ENCODE data around the gene SURF2.
A peak's percentile ranks its signal among the peaks of the same experiment; 100 is the strongest.
"Not testable (repeated sequence)": the region's sequence is repeated elsewhere in the genome, so short reads cannot be mapped to it uniquely, and the experiment has no call there.

SURF2 gene

GRCh38 chr9:133359399-133360175 is 3.2 kb downstream of the SURF2 start:
- no peak for DNase-seq

DNA sequence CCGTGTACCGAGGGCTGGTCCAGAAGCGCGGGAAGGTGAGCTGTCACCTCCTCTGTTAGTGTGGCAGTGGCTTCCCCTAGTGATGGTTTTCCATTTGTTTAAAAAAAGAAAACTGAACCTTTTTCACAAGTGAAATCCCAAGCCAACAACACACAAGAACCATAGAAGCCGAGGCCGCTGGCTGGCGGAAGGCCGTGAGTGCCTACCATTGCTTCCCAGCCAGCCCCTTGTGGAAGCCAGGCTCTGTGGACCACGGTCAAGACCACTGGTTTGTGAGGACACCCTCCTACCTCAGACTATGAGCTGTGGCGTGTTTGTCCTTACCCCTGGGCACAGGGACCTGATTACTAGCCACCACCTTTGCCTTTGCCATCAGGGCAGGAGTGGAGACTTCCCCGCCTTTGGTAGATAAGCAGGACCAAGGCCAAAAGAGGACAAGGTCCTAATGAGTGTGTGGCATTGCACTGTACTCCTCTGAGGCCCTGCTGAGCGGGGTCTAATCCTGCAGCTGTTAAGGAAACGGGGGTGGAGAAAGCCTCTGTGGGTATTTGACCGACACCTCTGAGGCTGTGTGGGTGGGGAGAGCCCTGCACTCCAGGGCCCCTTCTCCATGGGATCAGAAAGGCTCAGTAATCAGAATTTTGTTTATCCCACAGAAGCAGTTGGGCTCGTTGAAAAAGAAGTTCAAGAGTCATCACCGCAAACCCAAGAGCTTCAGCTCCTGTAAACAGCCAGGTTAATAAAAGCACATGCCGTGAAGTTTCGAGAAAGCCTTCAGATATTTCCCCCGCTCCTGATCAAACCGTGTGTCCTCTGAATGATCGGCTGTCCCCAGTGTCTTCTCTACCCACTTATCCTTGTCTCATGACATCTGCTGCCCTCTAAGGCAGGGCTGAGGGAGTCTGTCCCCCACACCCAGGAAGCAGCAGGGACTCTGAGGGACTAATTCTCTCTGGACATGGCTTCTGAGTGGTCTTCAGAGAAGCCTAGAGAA is 4.3 kb downstream of the SURF2 start:
- no peak for DNase-seq

GRCh38 chr9:133361507-133362092 is 5.2 kb downstream of the SURF2 start:
- DNase-seq, result no peak

DNA sequence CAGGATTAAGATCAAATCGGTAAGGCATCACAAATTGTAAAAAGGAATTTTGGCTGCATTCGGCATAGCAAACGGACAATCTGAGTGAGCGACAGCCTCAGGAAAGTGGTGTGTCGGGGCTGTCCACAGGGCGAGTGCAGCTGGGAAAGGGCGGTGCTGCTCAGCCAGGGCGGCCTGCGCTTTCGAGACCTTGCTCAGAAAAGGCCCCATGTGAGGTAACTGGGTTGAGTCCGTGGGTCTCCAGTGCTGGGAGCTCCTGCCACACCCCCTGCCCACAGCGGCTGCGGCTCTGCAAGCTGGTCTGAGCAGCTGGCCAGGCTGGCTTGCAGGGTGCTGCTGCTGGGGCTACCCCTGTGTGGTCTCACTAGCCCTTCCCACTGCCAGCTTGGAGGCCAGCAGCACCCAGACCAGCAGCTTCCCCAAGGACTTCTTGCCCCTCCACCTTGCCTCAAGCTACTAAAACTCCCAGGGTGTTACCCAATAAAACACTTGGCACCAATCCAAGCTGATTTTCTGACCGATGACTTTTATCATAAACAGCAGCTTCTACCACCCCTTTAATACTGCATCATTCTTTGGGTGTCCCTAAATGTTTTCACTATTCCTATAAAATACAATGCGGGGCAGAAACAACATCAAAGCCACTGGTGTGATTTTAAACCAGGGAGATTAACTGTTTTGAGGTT is 6.2 kb downstream of the SURF2 start:
- no peak for DNase-seq

DNA sequence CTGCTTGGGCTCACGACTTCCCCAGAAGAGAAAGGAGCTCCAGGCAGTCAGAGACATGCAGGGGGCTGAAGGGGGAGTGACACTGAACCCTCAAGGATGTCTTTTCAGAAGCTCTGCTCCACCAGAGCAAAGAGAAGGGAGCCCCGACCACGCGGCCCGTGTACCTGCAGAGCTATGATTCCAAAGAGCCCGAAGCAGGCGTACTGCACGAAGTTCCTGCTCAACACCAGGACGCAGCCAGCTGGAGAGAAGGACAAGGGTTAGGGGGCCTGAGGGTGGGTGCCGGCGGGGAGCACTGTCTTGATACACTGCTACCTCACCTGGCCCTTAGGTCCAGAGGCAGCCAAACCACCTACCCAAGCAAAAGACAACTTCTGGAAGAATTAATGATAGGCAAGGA is 10.1 kb downstream of the SURF2 start:
- no peak for DNase-seq

GRCh38 chr9:133367221-133367620 is 10.9 kb downstream of the SURF2 start:
- DNase-seq, result no peak

DNA sequence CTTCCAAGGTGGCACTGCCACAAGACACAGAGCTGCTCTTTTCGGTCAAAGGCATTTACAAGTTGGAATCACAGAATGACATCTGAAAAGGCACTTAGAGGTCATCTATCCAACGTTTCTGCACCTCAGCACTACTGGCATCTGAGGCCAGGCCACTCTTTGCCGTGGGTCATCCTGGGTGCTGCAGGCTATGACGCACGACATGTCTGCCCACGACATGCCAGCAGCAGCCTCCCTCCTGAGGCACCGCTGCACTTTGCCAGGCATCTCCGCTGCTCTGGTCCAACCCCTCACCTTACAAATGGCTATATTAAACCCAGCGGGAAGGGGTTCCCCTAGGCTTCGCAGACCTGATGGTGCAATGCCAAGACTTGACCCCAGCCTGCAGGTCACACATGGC is 11.4 kb downstream of the SURF2 start:
- no peak for DNase-seq

- no peak for DNase-seq
Measured at GRCh38 chr9:133368249-133368881, 12.0 kb downstream of the SURF2 start.

DNA sequence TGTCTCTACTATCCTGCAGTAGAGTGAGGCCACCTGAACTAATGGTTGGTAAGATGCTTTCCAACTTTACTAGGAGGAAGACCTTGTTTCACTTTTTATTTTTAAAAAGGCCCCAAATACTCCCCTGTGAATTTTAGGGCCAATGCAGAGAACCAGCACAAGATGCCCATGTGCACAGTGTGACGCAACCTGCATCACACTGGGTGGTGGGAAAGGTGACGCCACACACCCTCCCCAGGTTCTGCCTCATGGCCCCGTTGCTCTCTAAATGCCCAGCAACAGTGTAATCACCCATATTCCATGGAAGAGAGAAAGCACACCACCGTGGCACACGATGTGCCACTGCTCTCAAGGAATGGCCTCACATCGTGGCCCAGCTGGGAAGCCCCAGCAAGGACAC is 13.1 kb downstream of the SURF2 start:
- DNase-seq, result no peak

- DNase-seq, result no peak
Measured at GRCh38 chr9:133369933-133370332, 13.6 kb downstream of the SURF2 start.

- DNase-seq, result no peak
Measured at GRCh38 chr9:133370685-133371084, 14.3 kb downstream of the SURF2 start.

- peak; percentile 53 for DNase-seq
Measured at GRCh38 chr9:133371261-133371711, 14.9 kb downstream of the SURF2 start.

GRCh38 chr9:133372144-133372543 is 15.8 kb downstream of the SURF2 start:
- no peak for DNase-seq

GRCh38 chr9:133374612-133375115 is 18.3 kb downstream of the SURF2 start:
- no peak for DNase-seq

DNA sequence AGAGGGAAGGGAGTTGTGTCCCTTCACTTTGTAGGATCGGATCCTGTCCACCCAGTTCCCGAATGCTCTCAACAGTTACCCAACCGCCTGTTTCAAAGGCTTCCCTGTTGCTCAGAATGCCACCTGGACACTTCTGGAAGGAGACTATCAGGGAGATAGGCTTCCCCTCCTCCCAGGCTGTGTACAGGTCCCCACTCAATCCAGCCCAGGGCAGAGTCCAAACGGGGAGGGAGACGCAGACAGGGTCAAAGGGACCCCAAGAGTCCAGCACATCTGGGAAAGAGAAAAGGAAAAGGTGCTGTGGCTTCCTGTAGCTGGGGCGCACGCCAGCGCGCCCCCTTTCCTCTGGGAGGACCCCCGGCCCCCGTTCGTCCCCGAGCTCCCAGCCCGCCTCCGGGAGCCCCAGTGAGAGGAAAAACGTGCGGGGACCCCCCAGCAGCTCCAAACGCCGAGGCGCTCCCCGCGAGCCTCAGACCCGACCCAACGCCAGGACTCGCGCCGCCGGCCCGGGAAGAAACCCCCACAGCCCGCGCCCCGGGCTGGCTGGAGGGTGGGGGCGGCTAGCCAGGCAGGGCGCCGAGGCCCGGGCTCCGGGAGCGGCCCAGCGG is 18.9 kb downstream of the SURF2 start:
- no peak for DNase-seq

- DNase-seq, result peak; percentile 91
Measured at GRCh38 chr9:133375724-133376654, 19.6 kb downstream of the SURF2 start, which contains the start of the genes STKLD1 and SURF4. TSS of gene STKLD1 (plus strand) at chr9:133376366. CDS start at chr9:133376474, 108 bp downstream. TSS of gene SURF4 (minus strand) at chr9:133376060. CDS start at chr9:133375969, 91 bp downstream.

DNA sequence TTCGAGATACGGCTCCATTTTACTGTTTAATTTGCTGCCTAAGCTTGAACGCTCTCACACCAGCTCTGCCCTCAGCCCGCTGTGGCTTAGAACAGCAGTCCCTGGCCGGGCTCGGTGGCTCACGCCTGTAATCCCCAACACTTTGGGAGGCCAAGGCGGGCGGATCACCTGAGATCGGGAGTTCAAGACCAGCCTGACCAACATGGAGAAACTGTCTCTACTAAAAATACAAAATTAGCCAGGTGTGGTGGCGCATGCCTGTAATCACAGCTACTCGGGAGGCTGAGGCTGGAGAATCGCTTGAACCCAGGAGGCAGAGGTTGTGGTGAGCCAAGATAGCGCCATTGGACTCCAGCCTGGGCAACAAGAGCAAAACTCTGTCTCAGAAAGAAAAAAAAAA is 20.9 kb downstream of the SURF2 start:
- not testable (repeated sequence) for DNase-seq

GRCh38 chr9:133377721-133378216 is 21.4 kb downstream of the SURF2 start:
- no peak for DNase-seq

DNA sequence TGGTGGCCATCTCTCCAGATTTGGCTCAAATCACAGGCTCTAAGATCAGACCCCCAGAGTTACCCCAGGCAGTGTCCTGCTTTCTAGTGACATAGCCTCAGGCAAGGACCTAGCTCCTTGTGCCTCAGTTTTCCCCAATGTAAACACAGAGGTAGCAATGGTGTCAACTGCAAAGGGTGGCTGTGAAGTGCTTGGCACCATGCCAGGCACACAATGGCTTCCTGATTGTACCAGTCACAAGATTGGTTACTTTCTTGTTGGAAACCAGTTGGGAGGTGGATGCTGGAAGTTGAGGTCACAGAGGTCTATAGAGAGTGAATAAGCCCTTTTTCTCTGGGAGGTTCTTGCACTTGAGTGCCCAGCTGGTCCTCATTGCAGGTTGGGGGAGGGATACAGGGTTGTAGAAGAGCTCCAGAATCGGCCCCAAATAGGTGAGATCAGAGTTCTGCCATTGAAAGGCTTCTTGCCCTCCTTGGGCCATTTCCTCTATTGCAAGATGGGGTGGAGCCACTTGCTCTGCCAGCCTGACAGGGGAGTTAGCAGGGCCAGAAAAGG is 22.1 kb downstream of the SURF2 start:
- no peak for DNase-seq
